ENCODE data around the gene CLNK. TPM values are rescaled to one million over a fixed set of nuclear protein-coding genes. Genes with fewer than 3 reads are reported as not detected.

The CLNK gene
- total and polyA plus RNA-seq, 12 donors = 0.15 to 0.62 TPM; not detected in 10

DNA sequence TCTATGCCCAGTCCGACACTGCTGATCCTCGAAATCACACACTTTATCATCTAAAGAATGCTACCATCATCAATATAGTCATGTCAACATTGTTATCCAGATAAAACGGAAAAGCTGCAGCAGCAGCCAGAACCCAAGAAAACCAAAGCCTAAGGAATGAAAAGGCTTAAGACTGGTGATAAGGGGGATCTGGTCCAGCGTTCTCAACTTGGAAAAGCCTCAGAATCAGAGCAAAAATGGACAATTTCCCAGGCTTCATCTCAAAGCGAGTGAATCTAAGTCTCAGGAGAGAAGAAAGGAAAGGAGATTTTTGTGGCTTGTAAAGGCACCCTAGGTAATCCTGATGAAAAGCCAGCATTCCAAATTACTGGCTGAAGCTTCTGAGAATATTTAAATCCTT, 235.6 kb downstream of the CLNK start:
- peaks cover 0 to 4% (median 0%) of the 10 kb centered on the region in 9 donors for H3K4me1 ChIP-seq
- DNase-seq (no peak), ATAC-seq (no peak)
- TF ChIP-seq, protein P1, sequence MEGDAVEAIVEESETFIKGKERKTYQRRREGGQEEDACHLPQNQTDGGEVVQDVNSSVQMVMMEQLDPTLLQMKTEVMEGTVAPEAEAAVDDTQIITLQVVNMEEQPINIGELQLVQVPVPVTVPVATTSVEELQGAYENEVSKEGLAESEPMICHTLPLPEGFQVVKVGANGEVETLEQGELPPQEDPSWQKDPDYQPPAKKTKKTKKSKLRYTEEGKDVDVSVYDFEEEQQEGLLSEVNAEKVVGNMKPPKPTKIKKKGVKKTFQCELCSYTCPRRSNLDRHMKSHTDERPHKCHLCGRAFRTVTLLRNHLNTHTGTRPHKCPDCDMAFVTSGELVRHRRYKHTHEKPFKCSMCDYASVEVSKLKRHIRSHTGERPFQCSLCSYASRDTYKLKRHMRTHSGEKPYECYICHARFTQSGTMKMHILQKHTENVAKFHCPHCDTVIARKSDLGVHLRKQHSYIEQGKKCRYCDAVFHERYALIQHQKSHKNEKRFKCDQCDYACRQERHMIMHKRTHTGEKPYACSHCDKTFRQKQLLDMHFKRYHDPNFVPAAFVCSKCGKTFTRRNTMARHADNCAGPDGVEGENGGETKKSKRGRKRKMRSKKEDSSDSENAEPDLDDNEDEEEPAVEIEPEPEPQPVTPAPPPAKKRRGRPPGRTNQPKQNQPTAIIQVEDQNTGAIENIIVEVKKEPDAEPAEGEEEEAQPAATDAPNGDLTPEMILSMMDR (IDR thresholded peaks at IDR 0.05) = no peak
- H3K9me3 ChIP-seq = peaks cover 0 to 67% (median 8%) of the 10 kb centered on the region in 11 donors
- no peak overlapping the region for H3K27ac ChIP-seq
- no peaks in the 10 kb centered on the region for H3K27me3 ChIP-seq
- H3K4me3 ChIP-seq = no peak overlapping the region
- WGBS, 2 donors = 81 to 83% methylated on average over 5 of the region's 5 CpGs
- intact Hi-C loops (cut with DNase I) = loop anchor here in 1 of 10 donors (5.0 kb wide), 1 partner anchor 402 kb away; no protein-coding TSS in a partner anchor
- H3K36me3 ChIP-seq = peaks cover 0 to 95% (median 44%) of the 10 kb centered on the region in 9 donors

DNA sequence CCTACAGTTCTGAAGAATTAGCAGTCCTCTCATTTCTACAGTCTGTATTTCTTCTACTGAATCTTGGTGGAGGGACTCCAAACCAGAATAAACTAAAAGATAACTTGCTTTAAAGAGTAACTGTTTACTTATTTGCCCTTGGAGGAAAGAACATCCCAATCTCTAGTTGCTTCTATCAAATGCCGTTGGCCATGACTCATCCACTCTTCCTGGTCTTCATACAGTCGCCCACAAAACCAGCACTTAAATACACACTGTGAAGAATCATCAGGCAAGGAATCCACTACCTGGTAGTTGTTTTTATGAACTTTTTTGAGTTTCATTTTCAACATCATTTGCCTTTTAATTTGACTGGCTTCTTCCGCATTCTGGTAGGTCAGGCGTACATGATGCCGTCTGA, 241.6 kb downstream of the CLNK start:
- Histone ChIP-seq H3K27me3 (no peaks in the 10 kb centered on the region), H3K4me3 (no peak overlapping the region), H3K36me3 (peaks cover 0 to 44% (median 20%) of the 10 kb centered on the region in 9 donors), H3K9me3 (peaks cover 0 to 67% (median 22%) of the 10 kb centered on the region in 11 donors), H3K27ac (no peak overlapping the region), H3K4me1 (no peaks in the 10 kb centered on the region)
- 96 to 97% methylated on average over 5 of the region's 5 CpGs for WGBS, 2 donors
- TF ChIP-seq, protein P1 (IDR thresholded peaks at IDR 0.05) = no peak
- ATAC-seq (no peak), DNase-seq (no peak)
- intact Hi-C loops (cut with DNase I) = no loop called here

DNA sequence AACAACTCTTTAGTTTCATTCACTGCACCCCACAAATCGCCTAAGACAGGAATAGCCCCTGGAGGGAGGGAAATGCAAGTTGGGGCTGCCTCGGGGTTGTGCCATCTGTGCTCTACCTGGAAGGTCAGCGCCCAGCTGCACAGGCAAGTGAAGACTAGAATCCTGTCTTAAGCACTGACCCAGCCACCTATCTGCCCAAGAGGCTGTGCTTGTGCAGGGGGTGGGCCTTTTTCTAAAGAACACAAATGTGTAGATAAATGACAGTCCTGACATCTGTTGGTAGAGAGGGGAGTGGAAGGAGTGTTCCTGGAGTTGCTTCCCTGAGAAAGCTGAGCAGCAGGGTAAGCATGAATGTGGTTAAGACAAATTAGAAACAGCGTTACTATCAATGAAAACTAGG, 243.1 kb downstream of the CLNK start:
- no peaks in the 10 kb centered on the region for H3K27me3 ChIP-seq
- peaks cover 0 to 33% (median 20%) of the 10 kb centered on the region in 9 donors for H3K36me3 ChIP-seq
- no peak for DNase-seq
- H3K9me3 ChIP-seq = peaks cover 0 to 52% (median 22%) of the 10 kb centered on the region in 11 donors
- intact Hi-C loops (cut with DNase I) = no loop called here
- H3K27ac ChIP-seq = no peak overlapping the region
- WGBS, 2 donors = 82 to 89% methylated on average over 4 of the region's 4 CpGs
- ATAC-seq = no peak
- H3K4me3 ChIP-seq = no peak overlapping the region
- TF ChIP-seq, protein P1 (IDR thresholded peaks at IDR 0.05) = no peak
- H3K4me1 ChIP-seq = peaks cover 0 to 4% (median 0%) of the 10 kb centered on the region in 9 donors

DNA sequence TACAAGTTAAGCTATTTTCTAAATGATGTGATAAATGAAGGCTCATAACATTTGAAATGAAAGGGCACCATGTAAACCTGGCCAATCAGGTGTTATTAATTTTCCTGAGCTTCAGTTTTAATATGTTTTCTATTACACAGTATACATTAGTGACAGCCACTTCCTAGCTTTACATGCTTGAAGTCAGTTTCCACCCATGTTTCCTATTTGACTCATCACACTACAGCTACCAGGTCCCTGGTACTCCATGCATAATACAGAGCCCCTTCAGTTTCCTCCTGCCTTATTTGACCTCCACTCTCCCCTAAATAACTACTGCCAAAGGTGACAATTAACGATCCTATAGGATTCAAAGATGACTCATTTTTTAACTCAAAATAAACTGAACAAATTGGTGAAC, 245.6 kb downstream of the CLNK start:
- ATAC-seq (no peak), DNase-seq (no peak)
- no peak overlapping the region for H3K4me3 ChIP-seq
- 55 to 58% methylated on average over 1 of the region's 1 CpG for WGBS, 2 donors
- intact Hi-C loops (cut with DNase I) = no loop called here
- H3K27me3 ChIP-seq = no peaks in the 10 kb centered on the region
- H3K36me3 ChIP-seq = peaks cover 0 to 7% (median 0%) of the 10 kb centered on the region in 9 donors
- peaks cover 0 to 27% (median 17%) of the 10 kb centered on the region in 11 donors for H3K9me3 ChIP-seq
- peaks cover 0 to 4% (median 0%) of the 10 kb centered on the region in 9 donors for H3K4me1 ChIP-seq
- H3K27ac ChIP-seq = no peak overlapping the region
- TF ChIP-seq, protein P1 (IDR thresholded peaks at IDR 0.05) = no peak
